HG02571 (cell line): Measurements from ENCODE around the gene ITGA5.
A peak's percentile ranks its signal among the peaks of the same experiment; 100 is the strongest.

ENCODE experiments used
- ATAC-seq: cut with Tn5 transposase; IDR thresholded peaks from one replicate; pipeline ENCODE4 v1.9.1; 2021; ENCODE audit warnings: mild to moderate bottlenecking, moderate library complexity; ENCODE audit not compliant: unreplicated experiment

ITGA5 gene

DNA sequence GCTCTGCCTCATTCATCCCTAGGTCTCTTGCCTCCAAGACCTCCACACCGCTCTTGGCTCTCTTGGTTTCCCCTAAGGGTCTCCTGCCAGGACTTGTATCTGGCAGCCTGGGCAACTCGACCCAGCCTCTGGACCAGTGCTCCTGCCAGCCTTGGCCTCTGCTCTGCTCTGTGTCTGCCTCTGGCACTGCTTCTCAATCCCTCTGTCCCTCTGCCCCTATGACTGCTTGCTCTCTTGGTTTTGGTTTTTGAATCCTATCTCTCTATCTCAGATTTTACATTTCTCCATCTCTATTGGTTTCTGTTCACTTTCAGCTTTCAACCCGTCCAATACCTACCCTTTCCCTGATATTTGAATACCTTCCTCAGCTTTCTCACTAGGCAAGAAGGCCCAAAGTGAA, 6.3 kb downstream of the ITGA5 start:
- no peak for ATAC-seq

DNA sequence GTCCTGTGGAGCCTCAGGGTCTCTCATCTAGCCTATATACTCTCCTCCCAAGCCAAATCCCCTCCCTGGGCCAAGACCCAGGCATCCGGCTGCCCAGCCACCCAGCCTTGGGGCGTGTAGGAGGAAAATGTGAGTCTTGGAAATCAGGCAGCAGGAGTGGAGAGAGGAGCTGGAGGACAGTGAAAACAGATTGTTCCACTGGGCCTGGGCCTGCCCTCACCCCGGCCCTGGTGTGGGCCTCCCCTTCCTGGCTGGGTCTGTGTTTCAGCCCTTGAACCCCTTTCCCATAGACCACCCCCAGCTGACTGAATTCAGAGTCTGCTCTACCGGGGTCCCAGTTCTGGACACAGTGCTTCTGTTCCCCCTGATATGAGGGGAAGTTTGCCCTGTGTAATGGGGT, 6.7 kb downstream of the ITGA5 start:
- no peak for ATAC-seq

DNA sequence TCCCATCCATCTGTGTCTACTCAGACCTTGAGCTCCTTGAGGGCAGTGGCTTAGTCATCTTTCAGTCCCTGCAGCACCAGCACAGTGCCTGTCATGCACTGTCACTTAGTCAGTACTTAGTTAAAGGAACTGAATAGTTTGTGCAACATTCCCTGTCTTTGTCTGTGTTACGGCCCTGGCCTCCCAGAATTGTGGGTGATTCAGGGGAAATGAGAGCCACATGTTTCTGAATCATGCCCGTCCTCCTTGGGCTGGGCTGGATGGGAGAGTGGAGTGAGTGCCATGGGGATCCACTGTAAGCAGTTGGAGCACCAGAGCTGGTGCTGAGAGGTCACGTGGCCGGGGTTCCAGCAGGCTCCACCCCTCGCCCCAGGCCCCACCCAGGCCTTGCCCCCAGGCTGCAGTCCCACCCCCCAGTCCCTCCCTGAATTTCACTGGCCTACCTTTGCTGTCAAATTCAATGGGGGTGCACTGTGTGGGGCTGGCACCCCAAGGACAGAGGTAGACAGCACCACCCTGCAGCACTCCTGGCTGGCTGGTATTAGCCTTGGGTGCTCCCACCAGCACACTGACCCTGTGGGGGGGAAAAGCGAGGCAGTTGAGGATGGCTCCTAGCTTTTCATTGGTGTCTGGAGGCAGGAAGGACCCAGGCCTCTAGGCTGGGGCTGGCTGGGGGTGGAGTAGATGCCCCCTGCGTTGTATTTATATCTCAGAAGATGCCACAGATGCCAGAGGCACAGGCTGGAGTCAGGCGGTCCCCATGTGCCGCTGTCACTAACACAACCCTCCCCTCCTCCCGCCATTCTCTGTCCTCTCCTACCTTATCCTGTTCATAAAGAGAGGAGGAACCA, 7.5 kb downstream of the ITGA5 start:
- no peak for ATAC-seq

DNA sequence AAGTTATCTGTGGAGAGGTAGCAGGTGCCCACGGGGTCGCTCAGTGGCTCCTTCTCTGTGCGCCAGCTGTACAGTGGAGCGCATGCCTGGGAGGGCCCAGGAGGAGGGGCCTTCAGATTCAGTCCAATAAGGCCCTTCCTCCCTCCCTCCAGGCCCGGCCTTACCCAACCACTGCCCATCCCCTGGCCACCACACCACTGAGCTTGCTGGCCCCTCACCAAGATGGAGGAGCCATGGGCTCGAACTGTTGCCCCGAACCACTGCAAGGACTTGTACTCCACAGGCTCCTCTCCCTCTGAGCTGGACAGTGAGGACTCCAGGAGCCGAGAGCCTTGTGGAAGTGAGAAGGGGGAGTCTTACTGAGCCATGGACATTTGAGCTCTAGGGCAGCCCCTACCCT, 9.8 kb downstream of the ITGA5 start:
- no peak for ATAC-seq

DNA sequence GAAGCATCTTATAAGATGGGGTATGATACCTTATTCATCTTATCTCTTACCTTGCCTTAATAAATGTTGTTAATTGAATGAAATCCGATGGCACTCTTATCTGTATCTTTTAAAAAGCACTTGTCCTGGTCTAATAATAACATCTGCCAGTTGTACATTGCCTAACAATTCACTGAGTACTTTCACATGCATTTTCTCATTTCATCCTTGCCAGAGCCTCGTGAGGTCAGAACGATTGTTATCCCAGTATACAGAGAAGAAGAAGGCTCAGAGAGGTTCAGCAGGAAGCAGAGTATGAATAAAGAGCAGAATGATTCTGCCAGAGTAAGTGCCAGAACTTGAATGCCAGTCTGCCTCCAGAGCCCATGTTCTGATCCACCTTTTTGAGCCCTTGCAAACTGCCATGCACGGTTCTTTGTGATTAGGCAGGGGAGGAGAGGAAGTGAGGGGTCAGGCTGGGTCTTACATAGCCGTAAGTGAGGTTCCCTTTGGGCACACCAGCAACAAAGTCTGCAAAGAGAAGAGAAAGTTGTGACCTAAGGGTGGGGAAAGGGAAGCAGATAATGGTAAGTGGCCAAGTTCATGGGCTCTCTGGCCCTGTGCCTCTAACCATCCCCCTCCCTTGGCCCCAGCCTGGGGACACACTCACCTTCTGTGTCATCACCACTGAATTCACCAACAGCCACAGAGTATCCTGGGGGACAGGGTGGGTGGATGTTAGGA, 11.7 kb downstream of the ITGA5 start:
- no peak for ATAC-seq

DNA sequence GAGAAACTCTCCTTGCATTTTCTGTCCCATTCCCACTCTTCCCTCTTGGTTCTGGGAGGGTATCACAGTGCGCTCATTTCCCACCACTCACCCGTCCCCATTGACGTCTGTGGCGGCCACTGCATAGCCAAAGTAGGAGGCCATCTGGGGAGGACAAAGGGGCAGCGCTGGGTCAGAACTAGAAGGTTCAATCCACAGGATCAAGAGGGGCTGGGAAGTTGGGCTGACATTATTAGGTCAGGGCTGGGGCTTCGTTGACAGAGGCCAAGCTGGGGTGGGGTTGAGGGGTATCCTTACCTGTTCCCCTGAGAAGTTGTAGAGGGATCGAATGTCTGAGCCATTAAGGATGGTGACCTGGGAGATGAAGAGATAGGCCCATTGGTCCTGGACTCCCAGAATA, 13.5 kb downstream of the ITGA5 start:
- ATAC-seq: no peak

DNA sequence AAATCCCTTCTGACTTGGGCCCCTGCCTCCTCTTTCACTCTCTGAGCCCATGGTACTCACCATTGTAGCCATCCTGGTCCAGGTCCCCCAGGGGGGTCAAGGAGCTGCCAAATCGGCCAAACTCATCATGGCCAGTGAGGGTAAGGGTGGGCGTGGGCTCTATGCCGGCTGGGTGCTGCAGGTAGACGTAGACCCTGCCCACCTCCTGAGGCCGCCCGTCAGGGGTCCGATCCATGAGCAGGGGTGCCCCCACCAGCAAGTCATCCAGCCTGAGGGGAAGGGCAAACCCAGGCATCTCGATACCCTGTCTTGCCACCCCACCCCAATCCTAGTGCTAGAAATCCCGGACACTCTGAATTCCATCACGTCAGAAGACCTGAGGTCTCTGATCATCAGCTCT, 14.0 kb downstream of the ITGA5 start:
- ATAC-seq: no peak

DNA sequence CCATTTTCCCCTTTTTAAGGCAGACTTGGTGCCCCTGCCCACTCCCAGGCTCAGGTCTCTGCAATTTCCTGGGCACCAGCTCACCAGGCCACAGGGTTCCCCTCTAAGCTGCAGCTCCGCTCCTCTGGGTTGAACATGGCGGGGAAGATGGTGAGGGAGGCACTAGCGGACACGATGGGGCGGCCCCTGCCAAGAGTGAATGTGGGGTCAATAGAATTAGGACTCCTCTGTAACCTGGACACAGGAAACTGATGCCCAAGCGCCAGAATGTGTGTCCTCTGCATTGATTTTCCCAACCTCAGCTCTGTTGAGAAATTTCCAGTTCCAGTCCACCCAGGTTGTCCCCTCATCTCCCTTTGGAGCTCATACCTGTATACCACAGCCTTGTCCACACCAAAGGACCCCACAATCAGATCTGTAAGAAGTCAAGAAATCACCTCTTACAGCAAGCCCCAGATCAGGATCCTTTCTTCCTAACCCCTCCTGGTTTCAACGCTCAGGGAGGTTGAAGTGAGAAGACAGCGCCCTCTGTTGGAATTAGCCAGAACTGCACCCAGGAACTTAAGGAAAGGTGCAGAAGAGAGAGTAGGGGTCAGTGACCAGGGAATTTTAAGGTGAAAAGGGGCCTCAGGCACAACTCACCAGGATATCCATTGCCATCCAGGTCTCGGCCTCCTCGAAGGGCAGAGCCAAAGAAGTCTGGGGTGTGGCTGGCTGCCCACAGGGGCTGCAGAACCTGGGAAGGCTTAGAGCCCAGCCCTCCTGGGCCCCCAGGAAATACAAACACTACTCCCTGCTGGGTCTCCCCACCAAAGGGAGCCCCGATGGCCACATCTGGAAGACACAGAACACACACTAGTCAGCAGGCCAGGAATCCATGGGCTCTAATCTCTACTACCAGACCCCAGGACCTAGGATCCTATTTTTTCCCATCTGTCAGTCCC, 14.7 kb downstream of the ITGA5 start:
- ATAC-seq: no peak

DNA sequence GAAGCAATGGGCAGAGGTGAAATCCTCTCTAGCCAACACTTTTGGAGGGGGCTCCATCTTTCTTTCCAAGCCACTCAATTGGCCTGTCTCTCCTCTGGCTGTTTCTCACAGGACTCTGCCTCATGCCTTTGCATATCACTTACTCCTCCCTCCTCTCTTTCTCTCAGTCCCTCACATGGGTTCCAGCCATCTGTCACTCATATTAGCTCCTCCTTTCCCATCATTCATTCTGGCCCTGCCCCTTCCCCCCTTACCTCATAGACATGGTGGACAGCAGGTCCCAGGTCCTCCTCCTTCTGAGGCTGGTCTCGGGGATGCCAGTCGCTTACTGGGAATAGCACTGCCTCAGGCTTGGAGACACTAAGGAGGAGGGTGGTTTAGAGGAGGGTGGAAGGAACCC, 17.9 kb downstream of the ITGA5 start:
- no peak for ATAC-seq

DNA sequence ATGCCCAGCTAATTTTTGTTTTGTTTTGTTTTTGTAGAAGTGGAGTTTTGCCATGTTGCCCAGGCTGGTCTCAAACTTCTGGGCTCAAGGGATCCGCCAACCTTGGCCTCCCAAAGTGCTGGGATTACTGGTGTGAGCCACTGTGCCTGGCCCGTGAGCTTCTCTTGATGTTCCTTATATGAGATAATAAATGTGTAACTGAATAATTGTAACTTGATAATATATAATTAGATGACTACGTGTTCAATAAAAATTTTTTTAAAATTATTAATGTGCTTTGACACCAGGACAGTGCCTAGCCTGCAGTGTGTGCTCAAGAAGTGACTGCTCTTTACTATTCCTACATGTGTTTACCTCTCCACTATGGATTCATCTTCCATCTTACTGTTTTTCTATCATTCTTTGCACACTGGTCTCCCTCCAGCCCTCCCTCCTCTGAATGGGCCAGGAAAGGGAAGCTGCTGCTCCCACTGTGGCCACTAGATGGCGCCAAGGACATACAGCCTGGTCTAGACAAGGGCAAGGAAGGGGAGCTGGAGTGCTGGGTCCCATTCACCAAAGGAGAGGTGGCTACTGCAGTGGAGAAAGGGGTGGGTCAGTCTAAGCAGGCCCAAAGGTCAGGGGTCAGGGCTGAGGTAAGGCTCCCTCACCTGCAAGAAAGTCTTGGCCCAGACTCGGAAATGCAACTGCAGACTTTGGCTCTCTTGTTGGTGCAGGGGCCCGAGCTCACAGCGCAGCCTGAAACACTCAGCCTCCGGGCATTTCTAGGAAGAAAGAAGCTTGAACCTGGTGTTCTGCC, 19.9 kb downstream of the ITGA5 start:
- peak; percentile 79 for ATAC-seq

DNA sequence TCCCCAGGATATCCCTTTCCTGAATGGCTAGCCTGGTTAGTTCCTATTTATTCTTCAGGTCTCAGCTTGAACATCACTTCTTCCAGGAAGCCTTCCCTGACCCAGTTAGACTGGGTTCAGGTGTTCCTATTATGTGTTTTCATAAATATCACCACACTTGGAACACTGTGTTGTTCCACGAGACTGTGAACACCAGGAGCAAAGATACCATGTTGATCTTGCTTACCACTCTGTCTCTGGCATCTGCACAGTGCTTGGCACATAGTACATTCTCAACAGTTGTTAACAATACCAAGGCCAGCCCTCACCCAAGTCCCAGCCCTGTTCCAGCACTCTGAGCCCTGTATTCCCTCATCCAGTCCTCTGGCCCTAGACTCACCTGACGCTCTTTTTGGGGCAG, 20.8 kb downstream of the ITGA5 start:
- no peak for ATAC-seq

DNA sequence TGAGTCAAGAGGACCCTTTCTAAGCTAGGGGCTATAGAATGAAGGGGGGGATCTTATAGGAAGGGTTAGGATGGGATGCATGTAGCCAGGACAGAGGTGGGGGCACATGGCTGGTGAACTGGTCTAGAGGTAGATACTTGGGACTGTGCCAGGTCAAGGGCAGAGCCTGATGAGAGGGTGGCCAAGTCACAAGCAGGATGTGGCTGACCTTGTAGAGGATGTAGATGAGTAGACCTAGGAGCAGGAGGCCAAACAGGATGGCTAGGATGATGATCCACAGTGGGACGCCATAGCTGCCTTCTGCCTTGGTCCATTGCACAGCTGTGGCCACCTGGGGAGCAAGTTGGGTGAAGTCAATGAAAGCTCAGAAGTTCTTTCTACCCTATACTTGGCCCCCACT, 21.9 kb downstream of the ITGA5 start:
- no peak for ATAC-seq

DNA sequence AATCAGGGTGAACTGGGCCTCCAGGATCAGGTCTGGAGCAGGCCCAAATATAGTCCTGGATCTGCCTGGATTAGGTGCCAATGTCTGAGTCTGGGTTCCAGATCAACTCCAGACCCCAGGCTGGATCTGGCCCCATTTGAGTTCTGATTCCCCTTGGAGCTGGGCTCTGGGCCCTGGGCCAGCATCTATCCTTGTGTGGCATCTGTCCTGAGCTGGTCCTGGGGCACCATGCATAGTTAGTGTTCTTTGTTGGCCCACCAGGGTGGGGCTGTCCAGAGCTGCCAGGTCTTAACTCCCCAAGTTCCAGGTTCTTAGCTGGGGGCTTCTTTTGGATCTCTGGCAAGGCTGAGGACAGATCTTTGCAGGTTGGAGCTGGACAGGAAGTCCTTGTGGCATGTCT, 23.5 kb downstream of the ITGA5 start:
- ATAC-seq: no peak

DNA sequence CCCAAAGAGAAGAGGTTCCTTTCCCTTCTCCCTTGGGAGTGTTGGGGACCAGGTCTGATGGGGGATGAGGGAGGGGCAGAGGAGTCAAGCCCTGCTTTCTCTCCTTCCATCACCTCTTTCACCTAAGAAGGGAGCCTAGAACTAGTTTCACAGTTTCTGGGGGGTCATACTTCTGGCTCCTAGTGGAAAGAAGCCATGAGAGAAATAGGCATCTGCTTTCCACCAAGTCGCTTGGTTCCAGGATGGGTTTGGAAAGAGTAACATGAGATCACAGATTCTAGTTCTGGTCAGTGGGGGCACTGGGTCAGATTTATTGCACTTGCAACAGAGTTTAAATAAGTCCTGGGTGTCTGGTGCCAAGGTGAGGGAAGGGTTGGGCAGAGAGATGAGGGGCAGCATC, 24.1 kb downstream of the ITGA5 start:
- ATAC-seq: no peak

DNA sequence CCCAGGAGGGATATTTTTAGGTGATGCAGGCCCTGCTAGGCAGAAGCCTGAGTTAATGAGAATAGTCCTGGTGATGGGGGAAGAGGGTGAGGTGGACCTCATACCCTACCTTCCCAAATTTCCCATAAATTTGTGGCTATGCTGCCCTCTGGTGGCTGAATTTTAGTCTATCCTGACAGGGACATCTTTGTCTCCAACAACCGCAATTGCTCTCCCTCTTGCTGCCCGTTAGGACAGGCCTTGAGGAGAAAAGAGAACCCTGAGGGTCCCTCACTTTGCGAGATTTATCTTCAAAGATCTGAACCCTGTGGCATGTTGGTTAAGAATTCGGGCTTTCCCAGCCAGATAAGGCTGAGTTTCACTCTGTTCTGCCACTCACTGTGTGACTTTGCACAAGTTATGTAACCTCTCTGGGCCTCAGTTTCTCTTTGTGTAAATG, 24.8 kb downstream of the ITGA5 start:
- no peak for ATAC-seq

DNA sequence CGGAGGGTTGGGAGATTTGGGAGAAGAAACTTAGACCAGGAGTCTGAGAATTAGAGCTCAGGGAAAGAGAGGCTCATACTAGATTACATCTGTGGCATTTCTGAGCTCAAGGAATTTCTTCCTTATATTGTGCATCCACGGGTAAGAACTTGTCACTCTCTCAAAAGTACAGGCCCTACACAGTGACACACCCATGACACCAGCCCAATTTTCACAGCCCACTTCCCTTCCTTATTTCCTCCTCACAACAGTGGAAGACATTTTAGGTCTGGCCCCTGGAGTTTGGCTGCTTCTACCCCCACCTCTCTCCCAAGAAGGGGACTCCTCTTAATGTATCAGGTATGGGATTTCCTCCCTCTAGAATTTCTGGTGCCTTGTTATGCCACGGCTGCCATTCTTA, 25.3 kb downstream of the ITGA5 start:
- ATAC-seq: no peak

DNA sequence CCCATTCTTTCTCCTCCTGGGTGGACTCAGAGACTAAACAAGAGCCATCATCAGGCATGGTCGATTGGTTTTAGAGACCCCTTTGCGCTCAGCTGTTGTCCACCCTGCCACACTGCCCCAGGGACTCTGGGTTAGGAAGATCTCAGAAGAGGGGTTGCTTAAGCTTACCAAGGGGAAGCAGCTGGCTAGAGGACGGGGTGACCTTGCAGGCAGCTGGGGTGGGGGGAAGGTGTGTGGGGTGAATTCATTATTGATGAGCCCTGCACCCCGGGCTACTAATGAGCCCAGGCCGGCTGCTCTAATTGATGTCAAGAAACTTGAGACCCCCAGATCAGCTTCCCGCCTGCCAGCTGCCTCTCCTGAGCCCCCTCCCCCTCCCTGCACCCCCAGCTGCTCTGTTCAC, 25.9 kb downstream of the ITGA5 start:
- ATAC-seq: no peak

DNA sequence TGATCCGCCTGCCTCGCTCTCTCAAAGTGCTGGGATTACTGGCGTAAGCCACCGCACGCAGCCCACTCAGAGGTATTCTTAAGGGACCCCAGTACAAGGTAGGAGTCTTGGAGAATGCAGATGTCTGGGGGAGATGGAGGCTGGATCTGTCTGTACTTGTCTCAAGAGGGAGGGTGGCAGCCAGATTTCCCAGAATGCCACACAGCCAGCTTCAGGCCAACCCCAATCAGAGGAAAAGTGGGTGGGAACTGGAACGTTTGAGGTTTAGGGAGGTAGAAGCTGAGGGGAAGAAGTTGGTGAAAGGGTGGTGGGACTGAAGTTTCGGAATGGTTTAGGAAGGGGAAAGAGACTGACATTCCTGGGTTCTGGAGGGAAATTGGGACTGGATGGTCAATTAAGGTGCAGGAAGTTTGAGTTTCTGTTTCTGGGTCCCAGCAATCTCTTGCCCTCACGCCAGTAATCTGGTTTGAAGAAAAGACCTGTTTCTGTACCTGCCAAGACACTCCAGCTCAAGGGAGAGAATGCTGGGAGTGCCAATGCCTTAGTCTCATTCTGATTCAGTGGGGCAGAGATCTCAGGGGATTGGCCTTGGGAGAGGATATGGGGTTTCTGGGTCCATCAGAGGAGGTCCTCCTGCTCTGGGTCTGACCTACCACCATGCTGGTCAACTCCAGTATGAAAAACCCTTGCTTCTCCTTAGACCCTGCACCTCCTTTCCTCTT, 26.4 kb downstream of the ITGA5 start:
- ATAC-seq: no peak

DNA sequence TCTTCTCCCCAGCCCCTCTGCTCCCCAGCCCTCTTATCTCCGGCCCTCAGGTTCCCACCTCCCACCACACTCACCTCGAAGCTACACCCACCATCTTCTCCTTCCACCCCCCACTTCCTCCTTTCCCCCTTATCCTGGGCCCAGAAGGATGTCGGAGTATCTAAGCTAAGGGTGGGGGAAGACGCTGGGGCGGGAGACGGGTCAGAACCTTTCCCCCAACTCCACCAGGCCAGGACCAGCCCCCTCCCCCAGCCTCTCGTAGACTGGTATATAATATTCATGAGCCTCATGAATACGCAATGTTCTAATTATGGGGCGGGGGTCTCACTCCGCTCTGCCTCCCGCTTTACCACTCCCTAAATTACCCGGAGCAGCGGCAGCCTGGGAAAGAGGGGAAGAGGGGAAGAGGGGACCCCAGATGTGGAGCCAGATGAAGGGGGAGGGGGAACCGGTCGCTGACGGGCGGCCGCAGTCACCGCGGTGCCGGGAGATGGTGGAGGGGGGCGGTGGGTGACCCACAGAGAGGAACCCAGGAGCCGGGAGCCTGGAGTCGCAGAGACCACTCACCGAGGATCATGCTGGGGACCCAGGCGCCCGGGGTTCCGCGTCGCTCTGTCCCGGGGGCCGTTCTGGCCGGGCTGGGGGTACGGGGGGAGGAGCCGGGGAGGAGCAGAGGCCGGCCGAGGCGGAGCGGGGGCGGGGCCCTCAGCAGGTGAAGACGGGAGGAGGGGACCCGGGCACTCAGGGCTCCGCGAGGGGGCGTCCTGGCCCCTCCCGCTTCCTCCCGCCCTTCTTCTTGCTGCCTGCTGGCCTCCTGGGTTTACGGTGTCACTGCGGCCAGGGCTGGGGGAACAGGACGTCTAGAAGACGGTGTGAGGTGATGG, 28.2 kb downstream of the ITGA5 start:
- ATAC-seq: no peak
